Left forelimb (tissue), 1 donor: ENCODE measurements around the gene SEMA4F.
"Not testable (repeated sequence)": the region's sequence is repeated elsewhere in the genome, so short reads cannot be mapped to it uniquely, and the experiment has no call there.

Experiments used
- DNase-seq: peaks from one replicate; pipeline ENCODE4 v3.0.0-alpha.2; 2018; ENCODE audit warnings: low spot score

The SEMA4F gene, protein sequence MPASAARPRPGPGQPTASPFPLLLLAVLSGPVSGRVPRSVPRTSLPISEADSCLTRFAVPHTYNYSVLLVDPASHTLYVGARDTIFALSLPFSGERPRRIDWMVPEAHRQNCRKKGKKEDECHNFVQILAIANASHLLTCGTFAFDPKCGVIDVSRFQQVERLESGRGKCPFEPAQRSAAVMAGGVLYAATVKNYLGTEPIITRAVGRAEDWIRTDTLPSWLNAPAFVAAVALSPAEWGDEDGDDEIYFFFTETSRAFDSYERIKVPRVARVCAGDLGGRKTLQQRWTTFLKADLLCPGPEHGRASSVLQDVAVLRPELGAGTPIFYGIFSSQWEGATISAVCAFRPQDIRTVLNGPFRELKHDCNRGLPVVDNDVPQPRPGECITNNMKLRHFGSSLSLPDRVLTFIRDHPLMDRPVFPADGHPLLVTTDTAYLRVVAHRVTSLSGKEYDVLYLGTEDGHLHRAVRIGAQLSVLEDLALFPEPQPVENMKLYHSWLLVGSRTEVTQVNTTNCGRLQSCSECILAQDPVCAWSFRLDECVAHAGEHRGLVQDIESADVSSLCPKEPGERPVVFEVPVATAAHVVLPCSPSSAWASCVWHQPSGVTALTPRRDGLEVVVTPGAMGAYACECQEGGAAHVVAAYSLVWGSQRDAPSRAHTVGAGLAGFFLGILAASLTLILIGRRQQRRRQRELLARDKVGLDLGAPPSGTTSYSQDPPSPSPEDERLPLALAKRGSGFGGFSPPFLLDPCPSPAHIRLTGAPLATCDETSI

DNA sequence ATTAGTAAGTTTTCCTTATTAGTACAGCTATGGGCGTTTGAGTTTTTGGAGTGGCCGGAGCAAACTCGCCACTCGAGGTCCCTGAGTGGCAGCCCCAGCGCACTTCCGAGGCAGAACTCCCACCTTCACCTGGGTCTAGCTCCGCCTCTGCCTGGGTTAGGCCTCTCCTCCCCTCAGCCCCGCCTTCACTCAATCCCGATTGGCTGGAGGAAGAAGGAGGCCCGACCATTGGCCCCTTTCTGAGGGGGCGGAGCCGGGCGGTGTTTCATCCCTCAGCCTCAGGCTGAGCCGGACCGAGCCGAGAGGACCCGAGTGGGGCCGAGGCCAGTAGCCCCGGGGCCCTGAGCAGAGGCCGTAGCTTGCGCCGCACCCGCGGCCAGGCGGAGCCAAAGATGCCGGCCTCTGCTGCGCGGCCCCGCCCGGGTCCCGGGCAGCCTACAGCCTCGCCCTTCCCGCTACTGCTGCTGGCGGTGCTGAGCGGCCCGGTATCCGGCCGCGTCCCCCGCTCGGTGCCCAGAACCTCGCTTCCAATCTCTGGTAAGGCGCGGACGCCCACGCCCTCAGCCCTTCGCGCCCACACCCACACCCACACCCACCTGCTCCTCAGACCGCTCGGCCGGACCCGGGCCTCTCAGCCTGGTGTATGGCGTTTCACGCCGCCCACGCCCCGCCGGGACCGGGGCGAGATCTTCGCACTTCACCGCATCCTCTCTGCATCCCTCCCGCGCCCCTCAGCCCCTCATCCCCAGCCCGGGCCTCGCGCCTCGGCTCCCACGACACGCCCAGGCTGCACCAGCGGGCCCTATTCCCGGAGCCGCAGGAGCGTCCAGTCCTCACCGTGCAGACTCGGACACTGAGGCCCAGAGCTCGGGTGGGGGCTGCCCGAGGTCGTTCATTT lies at the start of gene SEMA4F:
SEMA4F (plus strand) TSS at position 263 of the 898 bp plus-strand sequence; CDS start at position 393, 130 bp downstream.
- peak; percentile 95 for DNase-seq

DNA sequence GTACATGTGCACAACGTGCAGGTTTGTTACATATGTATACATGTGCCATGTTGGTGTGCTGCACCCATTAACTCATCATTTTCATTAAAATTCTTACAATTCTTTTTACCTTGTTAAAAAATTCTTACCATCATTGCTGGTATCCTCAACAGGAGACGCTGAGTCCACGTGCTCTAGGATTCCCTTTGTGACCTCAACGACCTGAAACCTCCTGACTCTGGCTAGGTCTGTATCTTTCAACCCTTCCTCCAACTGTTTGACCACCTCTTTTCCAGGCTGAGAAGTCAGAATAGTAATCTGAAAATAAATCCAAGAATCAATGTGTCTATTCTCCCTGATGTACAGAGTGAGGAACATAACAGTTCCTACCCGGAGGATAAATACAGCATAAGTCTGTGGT lies 47.1 kb upstream of the SEMA4F start:
- DNase-seq = no peak

DNA sequence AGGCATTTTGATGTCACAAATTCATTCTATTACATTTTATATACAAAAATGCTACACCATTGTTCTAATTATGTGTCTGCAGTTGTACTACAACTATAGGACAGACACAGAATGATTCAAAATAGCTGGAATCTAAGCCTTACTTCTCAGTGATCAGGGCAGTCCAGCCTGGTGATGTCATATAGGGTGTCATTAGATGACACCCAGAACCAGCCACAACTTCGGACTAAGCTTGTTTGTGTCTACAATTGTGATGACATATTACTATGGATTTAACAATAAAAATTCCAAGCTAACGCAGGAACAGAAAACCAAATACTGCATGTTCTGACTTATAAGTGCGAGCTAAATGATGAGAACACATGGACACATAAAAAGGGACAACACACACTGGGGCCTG lies 36.9 kb upstream of the SEMA4F start:
- no peak for DNase-seq

DNA sequence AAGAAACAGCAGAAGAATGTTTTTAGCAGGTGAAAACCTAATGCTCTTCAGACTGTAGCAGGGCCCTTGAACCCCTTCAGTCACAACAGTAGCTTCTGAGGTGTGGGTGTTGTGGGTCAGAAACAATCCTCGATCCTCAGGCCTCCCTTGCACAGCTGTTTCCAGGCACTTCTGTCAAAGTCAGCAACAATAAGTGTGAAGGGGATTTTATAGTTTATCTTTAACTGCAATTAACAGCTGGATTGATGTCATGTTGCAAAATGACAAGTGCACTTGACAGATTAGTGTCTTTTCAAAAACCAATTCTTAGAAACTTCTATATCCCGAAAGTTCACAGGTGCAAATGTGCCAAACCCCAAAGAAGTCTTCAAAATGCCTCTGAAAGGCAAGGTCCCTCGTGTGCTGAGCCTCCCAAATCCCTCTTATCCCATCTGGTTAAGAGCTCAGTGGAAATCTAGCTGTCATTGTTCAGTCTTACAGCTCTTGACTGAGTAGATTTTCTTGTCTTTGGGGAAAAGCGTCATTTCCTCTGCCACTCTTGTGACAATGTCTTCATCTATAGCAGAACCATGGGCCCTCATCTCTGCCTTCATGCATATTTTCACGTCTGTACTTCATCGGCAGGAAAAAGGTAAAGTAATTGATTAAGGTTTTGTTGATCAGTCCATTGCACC lies 35.5 kb upstream of the SEMA4F start:
- no peak for DNase-seq

DNA sequence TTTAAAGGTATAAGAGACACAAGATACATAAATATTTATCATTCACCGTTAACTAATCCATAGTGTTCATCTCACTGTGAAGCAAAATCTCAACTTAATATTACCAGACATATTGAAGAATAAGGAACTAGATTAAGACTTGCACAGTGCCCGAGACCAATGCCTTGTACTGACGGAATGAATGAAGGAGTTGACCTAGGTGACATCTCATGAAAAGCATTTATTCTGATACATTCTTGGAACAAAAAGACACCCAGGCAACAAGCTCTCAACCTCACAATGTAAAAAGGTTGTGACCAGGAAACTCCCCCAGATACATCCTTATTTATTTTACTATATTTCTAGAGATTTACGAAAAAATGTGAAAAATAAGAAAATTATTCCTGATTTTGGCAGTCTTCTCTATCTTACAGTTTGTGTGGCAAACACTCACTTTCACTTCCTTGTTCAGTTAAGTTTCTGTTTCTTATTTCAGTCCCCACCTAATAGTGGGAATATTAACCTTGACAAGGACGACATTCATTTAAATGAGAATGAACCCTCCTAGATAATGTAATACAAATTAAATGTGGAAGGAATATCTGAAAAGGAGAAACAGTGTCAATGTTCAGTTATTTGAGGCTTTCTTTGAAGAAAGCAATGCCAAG lies 34.3 kb upstream of the SEMA4F start:
- no peak for DNase-seq

DNA sequence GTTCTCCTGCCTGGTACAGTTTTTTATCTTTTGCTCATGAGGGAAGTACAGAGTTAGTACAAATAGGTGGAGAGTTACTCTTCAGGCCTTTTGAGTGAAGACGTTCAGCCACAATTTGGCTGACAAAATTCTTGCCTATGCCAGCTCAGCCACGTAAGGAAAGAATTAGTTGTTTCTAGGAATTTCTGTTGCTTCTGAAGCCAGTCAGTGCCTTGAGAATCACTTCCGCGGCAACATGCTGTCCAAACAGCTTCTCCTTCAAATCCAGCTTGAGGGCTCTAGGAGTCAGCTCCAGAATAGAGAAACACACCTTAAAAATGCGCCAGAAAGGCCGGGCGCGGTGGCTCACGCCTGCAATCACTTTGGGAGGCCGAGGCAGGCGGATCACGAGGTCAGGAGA lies 33.4 kb upstream of the SEMA4F start:
- DNase-seq = no peak

DNA sequence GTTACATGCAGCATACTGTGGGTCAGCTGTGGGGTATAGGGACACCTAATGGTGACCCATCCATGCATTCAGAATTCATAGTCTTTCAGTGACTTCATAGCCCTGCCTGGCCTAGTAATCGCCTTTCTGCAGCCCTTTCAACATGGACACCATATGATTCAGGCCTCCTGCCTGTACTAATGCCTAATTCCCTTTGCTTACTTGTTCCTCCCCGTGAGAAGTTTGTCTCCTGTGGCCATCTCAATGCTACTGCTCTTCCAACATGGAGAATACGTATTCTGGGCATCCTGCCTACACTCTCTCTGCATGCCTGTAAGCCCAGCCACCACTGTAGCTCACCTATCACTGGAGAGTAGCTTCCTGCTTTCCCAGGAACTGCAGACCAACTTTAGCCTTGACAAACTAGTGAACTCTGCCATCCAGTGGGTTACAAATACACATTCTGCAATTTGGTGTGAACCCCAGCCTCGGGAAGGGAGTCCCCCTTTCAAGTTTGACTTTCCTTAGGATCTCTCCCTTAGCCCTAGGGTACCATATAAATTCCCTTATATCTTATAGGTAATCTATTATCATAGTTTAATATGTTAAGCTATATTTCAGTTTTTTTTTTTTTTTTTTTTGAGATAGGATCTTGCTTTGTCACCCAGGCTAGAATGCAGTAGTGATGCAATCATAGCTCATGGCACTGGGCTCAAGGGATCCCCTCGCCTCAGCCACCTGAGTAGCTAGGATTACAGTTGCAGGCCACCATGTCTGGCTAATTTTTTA lies 28.2 kb upstream of the SEMA4F start:
- DNase-seq = no peak

DNA sequence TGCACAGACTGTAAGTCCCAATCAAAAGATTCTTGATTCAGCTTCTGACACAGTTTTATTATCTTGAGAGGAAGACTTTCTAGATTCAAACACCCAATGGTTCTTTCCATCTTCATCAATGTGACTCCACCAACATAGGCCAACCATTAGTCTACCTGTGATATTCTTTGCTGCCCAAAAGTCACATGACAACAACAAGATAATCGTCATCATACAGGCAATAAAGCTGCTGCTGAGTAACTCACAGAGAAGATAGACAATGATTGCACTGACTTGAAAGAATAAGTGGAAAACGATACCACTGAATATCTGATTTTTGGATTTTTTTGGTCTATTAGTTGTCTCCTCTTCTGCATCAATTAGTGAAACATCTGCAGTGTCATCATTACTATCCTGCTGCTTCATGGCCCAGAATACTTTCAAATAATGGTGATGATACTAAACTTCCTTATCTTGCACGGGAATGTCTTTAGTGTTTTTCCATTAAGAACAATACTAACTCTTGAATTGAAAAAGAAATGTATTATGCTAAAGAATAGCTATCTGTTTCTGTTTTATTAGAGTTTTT lies 25.4 kb upstream of the SEMA4F start:
- no peak for DNase-seq

DNA sequence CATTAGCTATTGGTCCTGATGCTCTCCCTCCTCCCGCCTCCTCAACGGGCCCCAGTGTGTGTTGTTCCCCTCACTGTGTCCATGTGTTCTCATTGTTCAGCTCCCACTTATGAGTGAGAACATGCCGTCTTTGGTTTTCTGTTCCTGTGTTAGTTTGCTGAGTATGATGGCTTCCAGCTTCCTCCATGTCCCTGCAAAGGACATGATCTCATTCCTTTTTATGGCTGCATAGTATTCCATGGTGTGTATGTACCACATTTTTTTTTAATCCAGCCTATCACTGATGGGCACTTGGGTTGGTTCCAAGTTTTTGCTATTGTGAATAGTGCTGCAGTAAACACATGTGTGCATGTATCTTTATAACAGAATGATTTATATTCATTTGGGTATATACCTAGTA lies 23.6 kb upstream of the SEMA4F start:
- not testable (repeated sequence) for DNase-seq

DNA sequence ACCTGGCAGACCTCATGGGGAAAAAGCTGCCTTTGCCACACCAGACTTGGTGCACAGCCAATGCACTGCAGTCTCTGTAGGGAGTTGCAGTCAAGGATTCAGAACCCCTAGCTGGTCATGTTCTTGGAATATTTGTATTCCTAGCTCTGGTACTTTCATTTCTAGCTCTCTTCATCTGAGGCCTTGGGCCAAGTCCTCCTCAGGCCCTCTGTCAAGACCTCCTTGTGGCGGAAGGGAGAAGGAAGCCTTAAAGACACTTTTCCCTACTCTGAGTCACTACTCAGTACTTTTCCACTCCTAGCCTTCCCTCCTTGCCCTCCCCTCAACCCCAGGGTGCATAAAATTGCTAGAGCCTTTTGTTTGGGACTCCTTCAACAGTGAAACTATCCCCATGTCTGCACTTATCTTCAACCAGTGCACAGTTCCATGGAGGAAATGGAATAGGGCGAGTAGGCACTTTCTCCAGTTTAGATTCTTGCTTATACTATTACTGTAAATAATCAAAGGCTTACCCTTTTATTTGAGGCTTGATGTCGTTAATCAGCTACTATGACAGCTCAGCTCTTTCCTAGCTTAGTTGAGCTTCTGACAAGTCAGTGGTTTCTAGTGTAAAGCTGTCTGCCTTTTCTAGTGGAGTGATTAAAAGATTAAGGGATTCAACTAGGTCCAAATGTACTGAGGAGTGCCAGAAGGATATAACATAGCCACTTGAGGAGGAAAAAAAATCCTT lies 21.7 kb upstream of the SEMA4F start:
- no peak for DNase-seq

DNA sequence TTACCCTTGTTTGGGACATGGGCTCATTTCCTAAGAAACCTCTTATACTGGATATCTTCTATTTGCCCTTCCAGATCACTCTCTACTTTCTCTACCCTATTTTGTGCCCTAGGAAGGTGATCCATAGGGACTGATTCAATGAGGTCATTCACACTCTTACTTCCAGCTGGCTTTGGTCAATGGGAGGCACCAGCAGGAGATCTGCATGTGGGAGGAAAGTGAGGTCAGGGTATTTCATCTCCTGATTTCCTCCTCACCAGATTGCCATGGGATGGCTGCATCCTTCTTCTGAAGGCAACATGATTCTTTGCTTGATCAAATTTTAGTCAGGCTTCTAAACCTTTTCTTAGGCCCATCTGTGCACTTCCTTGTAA lies 21.1 kb upstream of the SEMA4F start:
- DNase-seq = no peak

DNA sequence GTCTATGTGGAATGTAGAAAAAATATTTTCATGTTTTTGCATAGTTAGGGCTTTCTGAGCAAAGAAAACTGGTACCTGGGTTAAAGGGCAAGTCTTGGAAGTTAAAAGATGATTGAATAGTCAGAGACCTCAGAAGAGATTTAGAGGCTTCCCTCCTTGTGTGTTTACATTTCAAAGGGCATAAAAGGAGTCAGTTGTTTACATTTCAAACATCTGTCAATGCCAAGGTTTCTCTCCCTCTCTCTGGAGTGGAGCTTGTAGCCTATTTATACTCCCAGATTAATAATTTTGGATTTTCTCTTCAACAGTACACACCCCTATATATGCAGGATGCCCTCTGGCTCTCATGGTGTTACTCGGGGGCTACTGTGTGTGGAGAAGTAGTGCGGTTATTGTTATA lies 14.5 kb upstream of the SEMA4F start:
- DNase-seq = no peak

DNA sequence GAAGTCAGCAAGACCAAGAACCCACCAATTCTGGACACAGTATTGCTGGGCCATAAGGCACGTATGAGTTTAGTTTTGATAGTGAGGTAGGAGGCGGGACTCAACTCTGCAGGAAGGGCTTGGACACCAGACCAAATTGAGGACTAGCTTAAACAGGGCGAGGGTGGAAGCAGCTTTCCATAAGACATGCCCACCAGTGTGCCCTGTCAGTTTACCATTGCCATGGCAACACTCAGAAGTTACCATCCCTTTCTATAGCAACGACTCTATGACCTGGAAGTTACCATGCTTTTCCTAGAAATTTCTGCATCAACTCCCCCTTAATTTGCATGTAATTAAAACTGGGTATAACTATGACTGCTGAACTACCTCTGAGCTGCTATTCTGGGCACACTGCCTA lies 8.7 kb upstream of the SEMA4F start:
- no peak for DNase-seq

DNA sequence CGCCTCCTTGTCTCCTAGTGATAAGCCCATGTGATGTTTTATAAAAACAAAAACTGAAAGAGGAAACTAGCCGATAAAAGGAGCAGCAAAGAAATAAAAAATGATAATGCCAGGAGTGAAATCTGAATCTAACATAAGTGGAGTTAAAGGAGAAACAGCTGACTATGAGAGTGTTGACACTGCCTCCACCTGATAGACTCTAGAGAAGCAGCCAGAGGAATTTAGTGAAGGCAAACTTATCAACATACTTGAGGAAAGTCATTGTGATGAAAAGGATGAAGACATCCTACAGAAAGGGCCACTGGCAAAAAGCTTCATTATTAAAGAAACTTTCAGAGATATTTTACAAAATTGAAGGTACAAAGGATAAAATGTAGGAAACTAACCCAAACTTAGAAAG lies 7.8 kb upstream of the SEMA4F start:
- DNase-seq = no peak

DNA sequence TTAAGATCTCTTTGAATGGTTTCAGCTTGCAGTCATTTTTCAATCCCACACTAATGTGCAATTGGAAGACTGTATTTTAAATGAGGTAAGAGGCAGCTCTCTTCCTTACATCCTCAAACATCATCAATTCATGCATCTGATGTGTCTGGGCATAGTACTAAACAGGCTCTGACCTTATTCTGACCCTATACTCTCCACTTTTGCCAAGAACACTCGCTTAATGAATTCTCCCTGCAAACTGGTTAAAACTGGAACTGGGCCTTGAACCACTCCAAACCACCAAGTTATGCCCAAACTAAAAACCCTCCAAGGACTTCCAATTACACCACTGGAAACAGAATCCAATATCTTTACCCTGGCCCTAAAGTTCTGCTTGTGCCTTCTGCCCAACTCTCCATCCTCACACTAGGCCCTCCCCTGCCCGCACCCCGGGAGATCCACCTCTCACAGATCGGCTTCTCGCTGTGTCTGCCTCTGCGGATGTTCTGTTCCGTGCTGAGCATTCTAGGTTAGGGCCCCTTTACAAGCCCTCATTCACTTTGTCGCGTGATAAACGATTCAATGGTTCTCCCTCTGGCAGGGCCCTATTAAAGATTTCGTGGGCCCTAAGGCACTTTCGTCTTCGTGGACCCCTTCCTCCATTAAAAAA lies 7.1 kb upstream of the SEMA4F start:
- no peak for DNase-seq

DNA sequence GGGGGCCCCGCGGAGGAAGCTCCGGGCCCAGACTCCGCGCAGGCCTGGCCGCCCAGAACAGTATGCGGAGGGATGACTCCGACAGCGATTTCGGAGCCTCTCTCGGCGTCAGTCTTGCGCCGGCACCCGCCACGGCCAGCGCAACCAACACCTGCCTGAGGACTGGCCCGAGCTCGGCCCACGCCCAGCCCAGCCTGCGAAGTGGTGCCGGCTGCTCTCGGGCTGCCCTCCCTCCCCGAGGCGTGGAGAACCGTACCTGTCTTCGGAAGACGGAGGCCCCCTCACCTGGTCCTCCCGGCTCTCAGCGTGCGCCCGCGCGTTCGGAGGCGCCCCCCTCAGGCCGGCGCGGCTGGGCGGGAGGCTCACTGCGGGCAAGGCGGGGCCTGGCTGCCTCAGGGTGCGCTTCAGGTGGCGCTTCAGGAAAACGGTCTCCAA lies 6.0 kb upstream of the SEMA4F start, which contains the start of gene M1AP:
M1AP (minus strand) TSS at position 322 of the 435 bp plus-strand sequence. CDS start 8,055 bp downstream, outside the sequence.
- no peak for DNase-seq

DNA sequence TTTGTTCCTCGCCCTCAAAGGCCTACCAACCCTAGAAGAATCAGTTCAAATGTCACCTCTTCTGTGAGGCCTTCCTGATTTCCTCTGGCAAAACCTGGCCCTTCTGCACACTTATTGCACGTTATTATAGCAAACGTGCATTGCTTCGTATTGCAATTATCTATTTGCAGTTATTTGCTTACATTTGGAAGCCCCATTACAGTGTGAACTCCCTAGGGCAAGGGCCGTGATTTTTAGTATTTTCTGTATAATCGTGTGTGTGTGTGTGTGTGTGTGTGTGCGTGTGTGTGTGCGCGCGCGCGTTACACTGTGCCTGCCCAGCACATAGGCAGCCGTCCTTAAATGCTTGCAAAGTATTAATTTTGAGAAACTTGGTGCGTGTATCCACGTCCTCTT lies 460 bp upstream of the SEMA4F start:
- no peak for DNase-seq

DNA sequence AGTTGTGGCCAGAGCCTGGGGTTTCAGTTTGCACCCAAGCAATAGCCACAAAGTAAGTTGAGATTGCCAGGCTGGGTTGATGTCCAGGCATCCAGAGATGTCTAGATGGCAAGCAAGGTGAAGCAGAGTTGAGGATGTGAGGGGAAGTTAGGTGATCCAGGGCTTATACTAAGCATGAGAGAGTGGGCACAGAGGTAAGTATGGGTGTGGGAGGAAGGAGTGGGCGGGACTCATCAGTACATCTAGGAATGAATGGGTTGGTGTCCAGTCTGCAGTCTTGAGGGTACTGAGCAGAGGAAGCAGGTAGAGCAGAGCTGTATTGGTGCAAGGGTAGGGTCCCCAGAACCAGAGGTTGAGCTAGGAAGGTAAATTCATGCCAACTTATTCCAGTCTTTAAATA lies 1.5 kb downstream of the SEMA4F start:
- no peak for DNase-seq

DNA sequence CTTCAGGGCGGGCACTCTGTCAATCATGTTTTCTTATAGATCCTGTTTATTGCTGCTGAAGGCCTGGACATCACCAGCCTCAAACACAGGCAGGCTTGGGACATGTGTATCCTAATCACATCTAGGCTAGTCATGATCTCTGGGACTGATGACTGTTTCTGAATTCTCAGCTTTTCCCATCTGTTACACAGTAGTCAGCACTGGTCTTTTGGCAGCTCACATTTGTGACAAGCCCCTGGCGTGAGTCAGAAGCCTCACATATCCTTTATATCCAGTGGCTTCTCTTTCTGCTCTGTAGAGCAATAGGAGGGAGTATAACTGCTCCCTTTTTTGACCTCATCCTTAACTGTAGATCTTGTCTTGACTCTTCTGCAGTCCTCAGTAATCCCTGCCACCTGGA lies 4.5 kb downstream of the SEMA4F start:
- no peak for DNase-seq
